Stimulated activated CD8-positive, alpha-beta memory T cell treated with anti-CD3 and anti-CD28 coated beads, Interleukin-7, amount 100 ng/mL, for 24 hours (primary cell): ENCODE results near the gene FGF12.
A peak's percentile ranks its signal among the peaks of the same experiment; 100 is the strongest.
"Not testable (repeated sequence)": the region's sequence is repeated elsewhere in the genome, so short reads cannot be mapped to it uniquely, and the experiment has no call there.

Source experiments
- DNase-seq: peaks from one replicate; pipeline ENCODE4 v3.0.0-alpha.2; 2020; ENCODE audit warnings: low read depth

The FGF12 gene

GRCh38 chr3:192578729-192579128 is 148.6 kb downstream of the FGF12 start:
- no peak for DNase-seq

GRCh38 chr3:192577811-192578210 is 149.5 kb downstream of the FGF12 start:
- DNase-seq, result no peak

- DNase-seq, result no peak
Measured at GRCh38 chr3:192577271-192577670, 150.1 kb downstream of the FGF12 start.

- DNase-seq, result not testable (repeated sequence)
Measured at GRCh38 chr3:192576704-192577103, 150.6 kb downstream of the FGF12 start.

DNA sequence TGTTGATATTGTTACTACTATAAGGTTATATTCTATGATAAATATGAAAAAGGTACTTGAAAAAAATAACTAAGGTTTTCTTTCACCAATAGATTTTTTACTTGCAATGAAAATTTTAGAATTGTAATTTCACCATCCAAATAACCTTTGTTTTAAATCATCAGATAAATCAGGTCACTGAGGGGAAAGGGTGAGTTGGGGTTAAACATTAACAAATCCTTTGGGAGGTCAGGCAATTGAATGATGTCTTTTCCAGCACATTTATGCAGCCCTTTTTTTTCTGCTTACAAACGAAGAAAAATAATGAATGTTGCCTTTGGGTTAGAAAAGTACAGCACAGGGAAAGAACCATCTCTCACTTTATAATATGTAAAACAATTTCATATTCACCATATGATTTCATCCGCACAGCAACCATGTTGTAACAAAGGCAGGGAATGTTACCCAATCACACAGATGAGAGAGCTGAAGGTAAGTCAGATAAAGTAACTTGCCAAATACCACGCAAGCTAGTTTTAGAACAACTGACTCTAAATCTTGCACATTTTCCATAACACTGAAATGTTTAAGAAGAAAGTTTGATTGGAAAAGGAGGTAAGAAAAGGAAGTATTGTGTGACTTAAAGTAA is 151.3 kb downstream of the FGF12 start:
- DNase-seq, result no peak

DNA sequence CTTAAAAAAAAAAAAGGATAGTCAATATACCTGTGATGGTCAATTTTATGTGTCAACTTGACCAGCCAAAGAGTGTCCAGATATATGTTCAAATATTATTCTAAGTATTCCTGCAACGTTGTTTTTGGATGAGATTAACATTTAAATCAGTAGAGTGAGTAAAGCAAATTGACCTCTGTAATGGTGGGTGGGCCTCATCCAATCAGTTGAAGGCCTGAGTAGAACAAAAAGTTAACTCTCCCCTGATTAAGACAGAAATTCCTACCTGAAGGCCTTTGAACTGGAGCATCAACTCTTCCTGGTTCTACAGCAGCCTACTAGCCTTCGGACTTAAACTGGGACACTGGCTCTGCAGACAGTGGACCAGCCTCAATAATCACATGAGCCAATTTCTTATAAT is 154.1 kb downstream of the FGF12 start:
- DNase-seq, result no peak

- DNase-seq, result no peak
Measured at GRCh38 chr3:192570821-192571791, 156.2 kb downstream of the FGF12 start.

DNA sequence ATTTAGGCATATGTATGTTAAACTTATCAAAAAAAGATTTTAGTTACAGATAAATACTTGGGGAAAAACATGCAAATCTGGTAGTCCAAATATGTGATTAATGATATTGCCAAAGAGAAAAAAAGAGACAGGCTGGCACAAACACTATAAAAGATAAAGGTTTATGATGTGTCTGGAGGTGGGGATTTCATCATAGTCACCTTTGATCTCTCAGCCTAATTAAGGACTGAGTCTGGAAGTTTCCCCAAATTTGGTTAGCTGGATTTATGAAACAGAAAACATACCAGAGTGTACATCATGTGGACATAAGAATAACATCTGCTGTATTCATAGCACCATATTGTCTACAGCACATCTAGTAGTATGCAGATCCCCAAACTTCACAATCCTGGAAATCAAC is 157.0 kb downstream of the FGF12 start:
- no peak for DNase-seq

DNA sequence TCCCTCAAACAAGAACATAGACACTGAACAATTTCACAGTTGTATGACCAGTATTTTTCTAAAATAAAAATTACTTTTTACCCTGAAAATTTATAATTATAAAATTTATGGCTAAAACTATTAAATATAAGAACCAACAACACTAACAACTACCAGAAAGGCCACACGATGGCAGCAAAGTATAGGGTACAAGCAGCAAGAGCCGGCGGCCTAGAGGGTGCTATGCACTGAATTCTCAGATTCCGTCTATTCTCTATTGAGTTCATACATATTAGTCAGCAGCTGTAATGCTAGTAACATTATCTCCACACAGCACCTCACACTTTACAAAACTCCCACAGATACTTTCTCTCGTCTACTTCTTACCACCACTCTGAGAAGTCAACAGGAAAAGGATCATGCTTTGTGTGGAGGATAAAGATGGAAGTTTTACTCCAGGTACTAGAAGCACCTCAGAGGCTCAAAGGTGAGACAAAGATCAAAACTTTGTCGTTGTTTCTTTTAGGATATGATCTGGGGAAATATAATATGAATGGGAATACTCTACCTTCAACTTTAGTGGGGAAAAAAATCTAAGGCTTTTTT is 160.5 kb downstream of the FGF12 start:
- peak; percentile 35 for DNase-seq

- DNase-seq, result no peak
Measured at GRCh38 chr3:192564611-192565010, 162.7 kb downstream of the FGF12 start.

- no peak for DNase-seq
Measured at GRCh38 chr3:192563417-192563816, 163.9 kb downstream of the FGF12 start.

GRCh38 chr3:192553707-192554106 is 173.6 kb downstream of the FGF12 start:
- no peak for DNase-seq

GRCh38 chr3:192550356-192550755 is 177.0 kb downstream of the FGF12 start:
- DNase-seq, result no peak

- DNase-seq, result no peak
Measured at GRCh38 chr3:192545333-192545732, 182.0 kb downstream of the FGF12 start.

DNA sequence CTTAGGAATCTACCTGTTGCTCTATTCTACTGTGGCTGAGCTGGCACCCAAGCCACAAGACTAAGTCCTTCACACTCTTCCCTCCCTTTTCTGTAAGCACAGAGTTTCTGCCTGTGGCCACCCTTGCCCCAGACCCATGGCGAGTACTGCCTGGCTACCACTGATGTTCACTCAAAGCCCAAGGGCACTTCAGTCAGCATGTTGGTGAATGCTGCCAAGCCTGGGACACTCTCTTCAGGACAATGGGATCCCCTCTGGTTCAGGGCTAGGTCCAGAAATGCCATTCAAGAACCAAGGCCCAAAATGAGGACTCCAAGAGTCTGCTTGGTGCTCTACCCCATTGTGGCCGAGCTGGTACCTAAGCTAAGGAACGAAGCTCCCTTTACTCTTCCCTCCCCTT is 184.2 kb downstream of the FGF12 start:
- DNase-seq, result no peak

DNA sequence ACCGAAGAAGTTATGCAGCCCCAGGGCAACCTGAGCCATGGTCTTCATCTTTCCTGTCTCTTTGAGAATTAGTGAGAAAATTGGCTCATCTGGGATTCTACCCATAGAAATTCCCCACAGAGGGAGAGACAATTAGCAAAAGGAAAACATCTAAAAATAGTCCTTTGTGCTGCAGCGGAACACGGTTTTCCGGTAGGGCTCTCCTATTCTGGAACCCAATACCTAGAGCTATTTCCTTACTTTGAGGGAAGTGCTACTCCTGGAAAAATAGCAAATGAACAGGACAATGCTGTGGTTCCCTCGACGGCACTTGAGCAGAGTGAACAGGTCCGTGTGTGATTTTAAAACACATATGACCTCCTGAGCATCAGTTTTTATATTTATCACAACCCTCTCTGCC is 210.5 kb downstream of the FGF12 start:
- DNase-seq, result no peak

DNA sequence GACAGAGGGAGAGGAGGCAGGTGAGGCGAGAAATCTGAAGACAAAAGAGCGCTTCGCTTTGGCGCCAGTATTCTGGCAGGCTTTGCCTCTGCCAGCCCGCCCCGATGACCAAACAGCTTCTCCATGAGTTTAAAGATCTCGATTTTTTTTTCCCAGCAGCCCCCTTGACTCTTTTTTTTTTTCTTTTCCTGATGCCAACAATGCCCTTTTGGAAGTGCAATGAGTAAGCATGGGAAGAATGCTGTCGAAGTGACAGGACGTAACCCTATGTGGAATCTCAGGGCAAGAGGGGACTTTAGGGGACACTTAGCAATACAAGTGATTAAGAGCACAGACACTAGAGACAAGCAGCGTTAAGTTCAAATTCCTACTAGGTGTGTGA is 211.7 kb downstream of the FGF12 start:
- no peak for DNase-seq

GRCh38 chr3:192514754-192515663 is 212.3 kb downstream of the FGF12 start:
- no peak for DNase-seq

GRCh38 chr3:192514081-192514753 is 213.1 kb downstream of the FGF12 start:
- DNase-seq, result no peak

DNA sequence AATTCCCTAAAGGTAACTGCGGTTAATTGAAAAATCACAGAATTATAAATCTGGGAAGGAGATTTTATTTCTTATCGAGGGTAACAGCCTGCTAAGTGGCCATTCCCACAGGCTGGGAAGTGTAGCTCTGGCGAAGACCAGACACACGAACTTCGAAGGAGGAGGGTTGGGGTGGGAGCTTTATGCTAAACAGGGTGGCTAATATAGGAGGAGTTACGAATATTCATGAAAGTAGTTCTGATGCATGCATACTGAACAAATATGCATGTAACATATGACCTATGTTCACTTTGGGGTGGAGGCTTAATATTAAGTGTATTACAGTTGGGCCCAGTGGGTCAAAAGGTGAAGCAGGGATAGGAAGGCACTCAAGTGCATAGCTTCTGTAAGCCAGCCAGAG is 221.6 kb downstream of the FGF12 start:
- no peak for DNase-seq

DNA sequence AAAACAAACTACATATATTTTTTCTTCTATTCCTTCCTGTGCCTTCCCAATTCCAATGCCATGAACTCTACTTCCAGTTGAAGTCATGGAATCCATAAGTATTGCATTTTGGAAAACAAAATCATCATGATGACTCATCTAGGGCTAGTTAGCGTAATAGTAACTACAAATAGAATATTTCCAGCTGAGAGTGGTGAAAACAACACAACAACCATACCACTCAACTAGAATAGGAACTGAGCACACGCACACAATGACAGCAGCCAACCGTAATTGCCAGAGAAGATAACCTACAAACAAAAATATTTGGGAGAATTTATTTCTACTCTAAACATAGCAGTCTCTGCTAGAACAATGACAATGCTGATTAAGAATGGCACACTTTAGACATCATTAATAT is 225.9 kb downstream of the FGF12 start:
- DNase-seq, result no peak
